Caco-2 (cell line): ENCODE results near the gene INS. TPM values are rescaled to one million over a fixed set of nuclear protein-coding genes. Genes with fewer than 3 reads are reported as not detected.
"Not testable (repeated sequence)": the region's sequence is repeated elsewhere in the genome, so short reads cannot be mapped to it uniquely, and the experiment has no call there.

Source experiments
- BruUV-seq: library from RNA; stranded (reverse); fragments of 400-500 nt; replicated peaks from 2 replicates; lab custom pipeline; 2021; lab: Mats Ljungman, UMichigan
- CTCF ChIA-PET: fragments of 300-600 bp; sonication (Branson Sonifier 250); formaldehyde crosslinking; loops from one replicate; lab custom pipeline; 2022; ENCODE audit warnings: antibody characterized with exemption; lab: Charles Lee
- POLR2A ChIA-PET: fragments of 300-600 bp; sonication (Branson Sonifier 250); formaldehyde crosslinking; loops from one replicate; lab custom pipeline; 2022; ENCODE audit warnings: antibody characterized with exemption; lab: Charles Lee
- DNase-seq, 2 experiments: peaks; one replicate each; pipeline versions ENCODE4 v3.0.0 to v3.0.0-alpha.2; 2020 to 2022
- H3K27me3 ChIP-seq: replicated peaks from 2 replicates; pipeline ENCODE4 v1.6.0; 2011; ENCODE audit warnings: low read length; ENCODE audit not compliant: control insufficient read depth, insufficient read depth
- H3K36me3 ChIP-seq: 2 replicates; pipeline ENCODE4 v1.5.1; 2011; ENCODE audit warnings: low read length; ENCODE audit not compliant: control insufficient read depth, insufficient read depth
- H3K4me1 ChIP-seq: fragments of 250-450 bp; sonication (Bioruptor Pico); 2 replicates; pipeline ENCODE4 v1.5.1; 2020; ENCODE audit warnings: mild to moderate bottlenecking
- H3K4me3 ChIP-seq: 2 replicates; pipeline ENCODE4 v1.5.1; 2011; ENCODE audit warnings: low read depth, mild to moderate bottlenecking, control low read depth, low read length
- H3K9me3 ChIP-seq: fragments of 250-450 bp; sonication (Bioruptor Pico); 2 replicates; pipeline ENCODE4 v1.5.1; 2020; ENCODE audit warnings: mild to moderate bottlenecking, moderate library complexity
- H3K27ac Mint-ChIP-seq: one replicate; pipeline ENCODE4 v1.8.0; 2022; ENCODE audit warnings: mixed read lengths; ENCODE audit not compliant: unreplicated experiment
- H3K27me3 Mint-ChIP-seq: one replicate; pipeline ENCODE4 v1.8.0; 2022; ENCODE audit warnings: mixed read lengths; ENCODE audit not compliant: insufficient read depth, unreplicated experiment
- H3K36me3 Mint-ChIP-seq: one replicate; pipeline ENCODE4 v1.8.0; 2022; ENCODE audit warnings: mild to moderate bottlenecking, mixed read lengths; ENCODE audit not compliant: insufficient read depth, unreplicated experiment
- H3K4me1 Mint-ChIP-seq: one replicate; pipeline ENCODE4 v1.8.0; 2022; ENCODE audit warnings: low read depth, mixed read lengths; ENCODE audit not compliant: unreplicated experiment
- H3K4me3 Mint-ChIP-seq: one replicate; pipeline ENCODE4 v1.8.0; 2022; ENCODE audit warnings: mild to moderate bottlenecking, moderate library complexity, mixed read lengths; ENCODE audit not compliant: unreplicated experiment
- H3K9me3 Mint-ChIP-seq: one replicate; pipeline ENCODE4 v1.8.0; 2022; ENCODE audit warnings: mixed read lengths; ENCODE audit not compliant: unreplicated experiment
- CTCF ChIP-seq, 2 experiments: fragments of 200-600 bp in 1 of 2; IDR thresholded peaks; 1 replicate in 1 of 2; 2 replicates in 1 of 2; pipeline versions ENCODE4 v1.5.1 to v1.8.0; 2011 to 2022; ENCODE audit warnings: antibody characterized with exemption in 1 of 2, control low read depth in 1 of 2, inconsistent platforms in 1 of 2, low read depth in 1 of 2, low read length in 1 of 2, mild to moderate bottlenecking in 1 of 2, moderate library complexity in 1 of 2; ENCODE audit not compliant: insufficient read depth in 1 of 2, severe bottlenecking in 1 of 2, unreplicated experiment in 1 of 2
- intact Hi-C: fragments of 100-400 bp; cut with micrococcal nuclease; formaldehyde crosslinking; loops from one replicate; pipeline ENCODE4 v1.10.0; 2022; ENCODE audit not compliant: unreplicated experiment
- total RNA-seq: library from RNA; stranded (reverse); gene quantifications from 2 replicates; pipeline ENCODE4 v1.2.3, GENCODE V29; 2022

The INS gene
- total RNA-seq, 1 experiment from 2014 or later: not detected

GRCh38 chr11:2196970-2197770 lies 36.2 kb upstream of the INS start:
- Mint-ChIP-seq H3K36me3 (peaks cover 20% of the 10 kb centered on the region), H3K27ac (peak overlapping the region; percentile 51), H3K27me3 (peaks cover 7% of the 10 kb centered on the region), H3K9me3 (peaks cover 10% of the 10 kb centered on the region), H3K4me1 (peaks cover 31% of the 10 kb centered on the region), H3K4me3 (no peak overlapping the region)
- Histone ChIP-seq H3K9me3 (no peaks in the 10 kb centered on the region), H3K36me3 (no peaks in the 10 kb centered on the region), H3K4me1 (peaks cover 37% of the 10 kb centered on the region), H3K4me3 (no peak overlapping the region), H3K27me3 (no peaks in the 10 kb centered on the region)
- peak; percentile 92 to 97 for DNase-seq
- ChIA-PET POLR2A (interaction anchor here (0.6 to 0.9 kb wide), 2 partner anchors 47 to 102 kb away, joined by 3 read pairs; no protein-coding TSS in a partner anchor), CTCF (interaction anchor here (0.5 to 4.1 kb wide), 18 partner anchors 9 to 223 kb away, joined by 3 to 68 read pairs (median 4); partner anchors contain the start of genes C11orf21, CD81, TSPAN32 and TSSC4)
- TF ChIP-seq CTCF (IDR thresholded peaks at IDR 0.05; ENCODE audit: insufficient read depth in 1 of 2, low read depth in 1 of 2, low read length in 1 of 2, severe bottlenecking in 1 of 2, unreplicated experiment in 1 of 2): peak; percentile 98 to 99
- intact Hi-C loops: loop anchor here (1.0 to 2.0 kb wide), 7 partner anchors 8 to 222 kb away; partner anchors contain the start of gene ASCL2
- no TSS peak for BruUV-seq

GRCh38 chr11:2195756-2196088 lies 34.7 kb upstream of the INS start:
- POLR2A ChIA-PET: no interaction called here
- BruUV-seq: no TSS peak
- Mint-ChIP-seq H3K27me3 (peaks cover 7% of the 10 kb centered on the region), H3K4me3 (no peak overlapping the region), H3K27ac (no peak overlapping the region), H3K36me3 (peaks cover 18% of the 10 kb centered on the region), H3K9me3 (peaks cover 2% of the 10 kb centered on the region), H3K4me1 (peaks cover 24% of the 10 kb centered on the region)
- no peak for DNase-seq
- Histone ChIP-seq H3K4me3 (no peak overlapping the region), H3K27me3 (no peaks in the 10 kb centered on the region), H3K9me3 (no peaks in the 10 kb centered on the region), H3K36me3 (no peaks in the 10 kb centered on the region), H3K4me1 (peaks cover 33% of the 10 kb centered on the region)
- TF ChIP-seq CTCF (IDR thresholded peaks at IDR 0.05; ENCODE audit: insufficient read depth in 1 of 2, low read depth in 1 of 2, low read length in 1 of 2, severe bottlenecking in 1 of 2, unreplicated experiment in 1 of 2): no peak
- intact Hi-C loops: loop anchor here (2.0 kb wide), 1 partner anchor 223 kb away; no protein-coding TSS in a partner anchor
- CTCF ChIA-PET: interaction anchor here (2.9 to 3.1 kb wide), 2 partner anchors 44 to 104 kb away, joined by 13 to 18 read pairs; no protein-coding TSS in a partner anchor

- ChIA-PET POLR2A (interaction anchor here (0.6 kb wide), 1 partner anchor 58 kb away, joined by 3 read pairs; no protein-coding TSS in a partner anchor), CTCF (interaction anchor here (0.9 to 3.1 kb wide), 6 partner anchors 17 to 226 kb away, joined by 3 to 18 read pairs (median 4); partner anchors contain the start of gene ASCL2)
- H3K4me1 Mint-ChIP-seq: peaks cover 20% of the 10 kb centered on the region
- TF ChIP-seq CTCF (IDR thresholded peaks at IDR 0.05; ENCODE audit: insufficient read depth in 1 of 2, low read depth in 1 of 2, low read length in 1 of 2, severe bottlenecking in 1 of 2, unreplicated experiment in 1 of 2): peak; percentile 99
- Histone ChIP-seq H3K4me1 (peaks cover 33% of the 10 kb centered on the region), H3K36me3 (no peaks in the 10 kb centered on the region), H3K27me3 (no peaks in the 10 kb centered on the region), H3K4me3 (no peak overlapping the region), H3K9me3 (no peaks in the 10 kb centered on the region)
- intact Hi-C loops: no loop called here
- H3K9me3 Mint-ChIP-seq: no peaks in the 10 kb centered on the region
- H3K27me3 Mint-ChIP-seq: peaks cover 7% of the 10 kb centered on the region
- peak in 1 of 2 experiments; percentile 82 for DNase-seq
- BruUV-seq: no TSS peak
- no peak overlapping the region for H3K4me3 Mint-ChIP-seq
- peak overlapping the region; percentile 3 for H3K27ac Mint-ChIP-seq
- peaks cover 18% of the 10 kb centered on the region for H3K36me3 Mint-ChIP-seq
Observed at GRCh38 chr11:2194877-2195755, 34.1 kb upstream of the INS start.

- BruUV-seq, H3K36me3 ChIP-seq, intact Hi-C loops, POLR2A ChIA-PET, H3K4me3 ChIP-seq, H3K27me3 ChIP-seq, DNase-seq, H3K27me3 Mint-ChIP-seq, H3K4me3 Mint-ChIP-seq, H3K9me3 ChIP-seq, H3K27ac Mint-ChIP-seq, H3K9me3 Mint-ChIP-seq: not testable (repeated sequence)
- peaks cover 26% of the 10 kb centered on the region for H3K4me1 ChIP-seq
- Mint-ChIP-seq H3K36me3 (peaks cover 18% of the 10 kb centered on the region), H3K4me1 (peaks cover 20% of the 10 kb centered on the region)
- CTCF ChIA-PET: interaction anchor here (0.6 to 3.1 kb wide), 9 partner anchors 12 to 227 kb away, joined by 3 to 18 read pairs (median 4); partner anchors contain the start of gene ASCL2
Observed at GRCh38 chr11:2193888-2194595, 33.0 kb upstream of the INS start.
